HG02938 (cell line): ENCODE measurements around the gene MKRN3.
"Not testable (repeated sequence)": the region's sequence is repeated elsewhere in the genome, so short reads cannot be mapped to it uniquely, and the experiment has no call there.

ENCODE experiments used
- ATAC-seq: cut with Tn5 transposase; IDR thresholded peaks from one replicate; pipeline ENCODE4 v1.9.1; 2021; ENCODE audit warnings: mild to moderate bottlenecking, moderate library complexity; ENCODE audit not compliant: unreplicated experiment

Gene MKRN3

GRCh38 chr15:23588268-23588667 is 22.8 kb downstream of the MKRN3 start:
- ATAC-seq = no peak

GRCh38 chr15:23589012-23589411 is 23.5 kb downstream of the MKRN3 start:
- ATAC-seq = no peak

GRCh38 chr15:23594252-23594770 is 28.8 kb downstream of the MKRN3 start:
- no peak for ATAC-seq

- ATAC-seq = no peak
Observed at GRCh38 chr15:23595368-23595767, 29.9 kb downstream of the MKRN3 start.

GRCh38 chr15:23596736-23597135 is 31.3 kb downstream of the MKRN3 start:
- no peak for ATAC-seq

GRCh38 chr15:23597278-23597677 is 31.8 kb downstream of the MKRN3 start:
- not testable (repeated sequence) for ATAC-seq

GRCh38 chr15:23599053-23599452 is 33.6 kb downstream of the MKRN3 start:
- ATAC-seq = no peak

- no peak for ATAC-seq
Observed at GRCh38 chr15:23602124-23602523, 36.6 kb downstream of the MKRN3 start.

GRCh38 chr15:23606226-23606625 is 40.8 kb downstream of the MKRN3 start:
- ATAC-seq = no peak

GRCh38 chr15:23616536-23616935 is 51.1 kb downstream of the MKRN3 start:
- ATAC-seq = no peak
